Measurements from ENCODE around the gene PPP1R3F. TPM values are rescaled to one million over a fixed set of nuclear protein-coding genes. Genes with fewer than 3 reads are reported as not detected.
"Not testable (repeated sequence)": the region's sequence is repeated elsewhere in the genome, so short reads cannot be mapped to it uniquely, and the experiment has no call there.

The PPP1R3F gene
- total RNA-seq, 1 donor from 2014 or later, result 6.3 TPM

DNA sequence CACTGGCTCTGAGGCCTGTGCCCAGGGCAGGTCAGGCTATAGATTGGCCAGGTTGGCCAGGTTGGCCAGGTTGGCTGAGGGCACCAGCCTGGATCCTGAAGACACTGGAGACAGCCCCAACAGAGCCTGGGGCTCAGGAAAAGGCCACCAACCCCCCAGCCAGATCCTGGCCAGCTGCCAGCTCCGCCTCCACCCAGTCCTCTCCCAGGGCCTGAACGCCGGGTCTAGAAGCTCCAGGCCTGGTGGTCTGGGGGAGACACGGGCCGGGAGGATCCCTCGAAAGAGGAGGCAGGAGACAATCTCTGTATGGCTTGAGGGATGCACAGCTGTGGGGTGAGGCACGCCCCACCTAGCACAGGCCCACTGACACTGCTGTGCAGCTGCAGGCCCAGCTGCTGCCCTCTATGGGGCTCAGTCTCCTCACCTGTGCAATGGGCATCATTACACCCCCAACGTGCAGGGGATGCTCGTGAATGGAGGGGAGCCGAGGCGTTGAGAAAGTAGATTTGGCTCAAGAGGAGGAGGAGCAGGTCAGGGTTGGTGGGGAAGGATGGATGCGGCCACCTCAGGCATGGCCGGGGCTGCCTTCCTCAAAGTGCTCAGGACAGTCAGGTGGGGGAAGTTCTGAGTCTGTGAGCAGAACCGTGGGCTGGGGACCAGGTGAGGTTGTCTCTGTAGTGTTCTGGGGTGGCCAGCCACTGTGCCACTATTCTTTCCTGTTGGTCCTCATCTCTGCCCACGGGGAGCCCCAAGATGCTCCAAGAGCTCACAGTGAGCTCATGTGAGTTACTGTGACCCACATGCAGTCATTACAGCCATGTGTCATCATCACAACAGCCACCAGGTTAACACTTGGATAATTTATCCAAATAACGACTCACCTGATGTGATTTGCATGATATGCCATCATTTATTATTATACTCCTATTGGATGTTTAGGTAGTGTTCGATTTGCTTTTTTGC lies 23.1 kb downstream of the PPP1R3F start:
- Mint-ChIP-seq H3K36me3 (ENCODE audit: low read depth) (peaks cover 2% of the 10 kb centered on the region), H3K27me3 (peaks cover 3% of the 10 kb centered on the region), H3K27ac (no peak overlapping the region), H3K4me3 (no peak overlapping the region), H3K4me1 (peaks cover 10% of the 10 kb centered on the region), H3K9me3 (no peaks in the 10 kb centered on the region)
- intact Hi-C loops (cut with micrococcal nuclease), result no loop called here
- no peak for DNase-seq

DNA sequence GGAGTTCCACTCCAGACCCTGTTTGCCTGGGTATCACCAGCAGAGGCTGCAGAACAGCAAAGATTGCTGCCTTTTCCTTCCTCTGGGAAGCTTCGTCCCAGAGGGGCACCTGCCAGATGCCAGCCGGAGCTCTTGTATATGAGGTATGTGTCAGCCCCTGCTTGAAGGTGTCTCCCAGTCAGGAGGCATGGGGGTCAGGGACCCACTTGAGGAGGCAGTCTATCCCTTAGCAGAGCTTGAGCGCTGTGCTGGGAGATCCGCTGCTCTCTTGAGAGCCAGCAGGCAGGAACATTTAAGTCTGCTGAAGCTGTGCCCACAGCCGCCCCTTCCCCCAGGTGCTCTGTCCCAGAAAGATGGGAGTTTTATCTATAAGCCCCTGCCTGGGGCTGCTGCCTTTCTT lies 29.7 kb downstream of the PPP1R3F start:
- H3K27me3 Mint-ChIP-seq; intact Hi-C loops (cut with micrococcal nuclease); H3K36me3 Mint-ChIP-seq (ENCODE audit: low read depth); H3K4me1 Mint-ChIP-seq; H3K9me3 Mint-ChIP-seq; H3K4me3 Mint-ChIP-seq; H3K27ac Mint-ChIP-seq; DNase-seq: not testable (repeated sequence)

DNA sequence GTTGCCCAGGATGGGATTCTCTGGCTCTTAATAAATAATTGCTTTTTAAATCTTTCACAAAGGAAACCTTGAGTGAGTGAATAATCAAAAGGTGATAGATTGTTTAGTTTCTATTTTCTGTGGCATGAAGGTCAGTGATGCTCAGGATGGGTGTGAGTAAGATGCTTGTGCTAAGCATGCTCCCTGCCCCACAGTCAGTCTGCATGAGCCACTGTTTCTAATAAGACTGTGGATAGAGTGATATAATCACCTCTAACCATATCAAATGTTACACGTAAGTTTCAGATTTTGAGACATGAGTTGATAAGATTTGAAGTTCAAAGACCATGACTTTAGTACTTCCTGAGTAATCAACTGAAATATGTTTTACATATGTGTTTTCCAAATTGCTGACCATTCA lies 31.1 kb downstream of the PPP1R3F start:
- H3K27ac Mint-ChIP-seq, result no peak overlapping the region
- no peaks in the 10 kb centered on the region for H3K9me3 Mint-ChIP-seq
- no peak overlapping the region for H3K4me3 Mint-ChIP-seq
- DNase-seq, result no peak
- intact Hi-C loops (cut with micrococcal nuclease), result no loop called here
- H3K27me3 Mint-ChIP-seq, result peaks cover 6% of the 10 kb centered on the region
- no peaks in the 10 kb centered on the region for H3K36me3 Mint-ChIP-seq (ENCODE audit: low read depth)
- H3K4me1 Mint-ChIP-seq, result no peaks in the 10 kb centered on the region

DNA sequence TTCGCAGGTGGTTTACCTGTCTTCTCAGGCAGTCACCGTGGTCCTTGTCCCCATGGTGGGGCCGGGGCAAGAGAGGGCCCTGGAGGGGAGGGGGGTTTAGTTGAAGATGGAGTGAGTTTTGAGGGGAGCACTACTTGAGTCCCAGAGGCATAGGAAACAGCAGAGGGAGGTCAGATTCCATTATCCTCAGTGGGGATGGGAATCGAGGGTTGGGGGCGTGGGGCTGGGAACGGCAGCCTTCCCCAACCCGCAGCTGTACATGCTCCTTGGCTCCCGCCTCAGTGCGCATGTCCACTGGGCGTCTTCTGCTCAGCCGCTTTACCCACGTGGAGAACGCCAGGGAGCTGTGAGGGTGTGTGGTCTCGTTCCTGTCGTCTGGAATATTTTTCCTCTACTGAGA lies 33.8 kb downstream of the PPP1R3F start, which contains the start of gene GAGE10:
TSS of gene GAGE10 (plus strand) at position 301 of the 400 bp plus-strand sequence. CDS start 1,214 bp downstream, outside the sequence.
- H3K9me3 Mint-ChIP-seq, result no peaks in the 10 kb centered on the region
- H3K36me3 Mint-ChIP-seq (ENCODE audit: low read depth), result no peaks in the 10 kb centered on the region
- H3K27me3 Mint-ChIP-seq, result peaks cover 7% of the 10 kb centered on the region
- H3K4me1 Mint-ChIP-seq, result no peaks in the 10 kb centered on the region
- no peak for DNase-seq
- no peak within 1 kb of the TSS for H3K27ac Mint-ChIP-seq
- no peak within 1 kb of the TSS for H3K4me3 Mint-ChIP-seq
- intact Hi-C loops (cut with micrococcal nuclease), result no loop called here

DNA sequence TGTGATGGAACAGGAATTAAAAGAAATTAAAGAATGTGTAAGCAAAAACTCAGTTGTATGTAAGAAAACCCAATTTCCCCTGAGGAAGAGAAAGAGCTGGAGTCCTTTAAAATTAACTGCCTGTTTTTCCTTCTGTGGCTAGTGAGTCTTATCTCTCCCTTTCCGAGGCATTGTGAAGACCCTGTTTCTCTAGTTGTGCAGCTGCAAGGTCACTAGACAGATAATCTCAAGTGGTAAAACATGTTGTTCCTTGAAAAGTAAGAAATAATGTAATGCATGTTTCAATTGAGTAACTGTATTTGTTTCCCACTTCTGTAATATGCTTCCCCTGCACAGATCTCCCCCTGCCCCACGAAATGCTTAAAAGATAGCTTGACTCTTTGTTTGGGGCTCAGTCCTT lies 38.2 kb downstream of the PPP1R3F start:
- intact Hi-C loops (cut with micrococcal nuclease), result loop anchor here (5.0 kb wide), 1 partner anchor 35 kb away; no protein-coding TSS in a partner anchor

DNA sequence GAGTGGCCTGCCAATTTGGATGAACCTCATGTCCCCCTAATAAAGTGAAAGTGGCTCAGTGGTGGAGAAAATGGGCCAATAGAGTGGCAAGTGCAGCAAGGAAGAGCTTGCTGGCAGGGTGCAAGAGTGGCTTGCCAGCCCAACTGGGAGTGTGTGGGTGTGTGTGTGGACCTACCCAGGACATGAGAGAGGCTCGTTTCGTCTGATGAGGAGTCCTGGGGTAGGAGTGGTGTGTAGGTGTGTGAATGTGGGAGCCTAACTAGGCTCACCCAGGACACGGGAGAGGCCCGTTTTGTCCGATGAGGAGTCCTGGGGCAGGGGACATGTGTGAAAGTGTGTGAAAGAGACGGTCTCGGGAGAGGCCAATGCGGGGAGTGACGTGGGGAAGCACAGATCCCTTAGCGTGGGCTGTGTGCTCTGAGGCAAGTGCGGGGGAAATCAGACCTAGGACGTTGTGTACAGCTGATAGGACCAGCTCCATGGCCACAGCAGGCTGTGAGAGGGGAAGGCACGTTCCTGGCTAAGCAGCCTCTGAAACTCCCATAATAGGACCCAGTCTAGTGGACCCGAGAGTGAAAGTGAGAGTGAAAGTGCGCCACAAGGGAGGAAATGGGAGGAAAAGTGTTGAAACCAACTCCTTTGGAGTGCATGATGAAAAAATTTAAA lies 39.1 kb downstream of the PPP1R3F start:
- H3K27ac Mint-ChIP-seq, result peak overlapping the region; percentile 74
- peak; percentile 79 for DNase-seq
- no peaks in the 10 kb centered on the region for H3K36me3 Mint-ChIP-seq (ENCODE audit: low read depth)
- intact Hi-C loops (cut with micrococcal nuclease), result loop anchor here (5.0 kb wide), 1 partner anchor 36 kb away; no protein-coding TSS in a partner anchor
- H3K4me3 Mint-ChIP-seq, result peak overlapping the region; percentile 85
- H3K4me1 Mint-ChIP-seq, result peaks cover 16% of the 10 kb centered on the region
- no peaks in the 10 kb centered on the region for H3K9me3 Mint-ChIP-seq
- peaks cover 5% of the 10 kb centered on the region for H3K27me3 Mint-ChIP-seq

More for the DNA sequence above, 38.2 kb downstream of the PPP1R3F start:
- peaks cover 16% of the 10 kb centered on the region for H3K4me1 Mint-ChIP-seq
- H3K27me3 Mint-ChIP-seq; H3K36me3 Mint-ChIP-seq (ENCODE audit: low read depth); H3K27ac Mint-ChIP-seq; H3K9me3 Mint-ChIP-seq; DNase-seq; H3K4me3 Mint-ChIP-seq: not testable (repeated sequence)

DNA sequence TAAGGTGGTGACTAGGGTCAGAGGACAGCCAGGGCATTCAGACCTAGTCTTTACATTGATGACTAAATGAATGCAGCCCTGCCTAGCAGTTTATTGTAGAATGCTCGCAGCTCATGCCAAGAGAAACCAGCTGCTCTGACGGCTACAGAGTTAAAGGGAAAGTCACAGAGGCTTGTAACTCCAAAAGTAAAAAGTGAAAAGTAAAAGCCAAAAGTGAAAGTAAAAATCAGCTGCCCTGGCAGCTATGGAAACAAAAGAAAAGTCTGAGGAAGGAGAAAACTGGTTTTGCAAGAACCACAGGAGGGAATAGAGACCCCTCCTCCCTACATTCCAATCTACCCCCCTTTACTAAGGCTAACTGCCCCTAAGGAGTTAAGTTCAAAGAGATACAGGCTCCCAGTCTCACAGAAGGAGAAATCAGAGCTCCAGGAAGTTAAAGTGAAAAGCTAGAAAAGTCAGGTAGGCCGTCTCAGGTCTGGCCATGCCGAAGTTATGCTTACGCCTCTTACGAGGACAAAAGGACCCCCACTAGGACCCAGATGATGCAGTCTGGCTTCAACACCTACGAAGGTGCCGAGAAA lies 39.9 kb downstream of the PPP1R3F start:
- DNase-seq, result peak; percentile 64
- peaks cover 16% of the 10 kb centered on the region for H3K4me1 Mint-ChIP-seq
- intact Hi-C loops (cut with micrococcal nuclease), result loop anchor here (5.0 kb wide), 1 partner anchor 37 kb away; no protein-coding TSS in a partner anchor
- peak overlapping the region; percentile 74 for H3K27ac Mint-ChIP-seq
- H3K9me3 Mint-ChIP-seq, result no peaks in the 10 kb centered on the region
- peaks cover 5% of the 10 kb centered on the region for H3K27me3 Mint-ChIP-seq
- no peaks in the 10 kb centered on the region for H3K36me3 Mint-ChIP-seq (ENCODE audit: low read depth)
- peak overlapping the region; percentile 85 for H3K4me3 Mint-ChIP-seq

DNA sequence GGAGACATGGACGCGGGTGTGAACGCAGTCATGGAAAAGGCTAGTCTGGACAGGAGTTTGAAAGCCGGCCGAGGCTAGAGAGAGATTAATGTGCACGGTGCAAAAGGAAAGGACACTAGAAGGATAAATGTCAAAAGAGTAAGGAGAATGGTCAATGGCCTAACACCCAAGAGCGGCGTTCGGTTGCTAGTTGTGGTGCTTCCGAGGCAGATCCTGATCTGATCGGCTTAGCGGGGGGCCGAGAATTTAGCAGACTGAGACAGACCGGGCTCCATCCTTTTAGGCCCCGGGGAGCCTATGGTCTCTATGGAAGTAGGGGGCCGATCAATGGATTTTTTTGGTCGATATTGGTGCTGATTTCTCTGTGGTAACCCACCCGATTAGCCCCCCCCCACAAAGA lies 40.8 kb downstream of the PPP1R3F start:
- intact Hi-C loops (cut with micrococcal nuclease), result no loop called here
- no peak for DNase-seq
- Mint-ChIP-seq H3K27ac (no peak overlapping the region), H3K4me1 (peaks cover 16% of the 10 kb centered on the region), H3K36me3 (ENCODE audit: low read depth) (no peaks in the 10 kb centered on the region), H3K4me3 (no peak overlapping the region), H3K9me3 (no peaks in the 10 kb centered on the region), H3K27me3 (peaks cover 5% of the 10 kb centered on the region)

DNA sequence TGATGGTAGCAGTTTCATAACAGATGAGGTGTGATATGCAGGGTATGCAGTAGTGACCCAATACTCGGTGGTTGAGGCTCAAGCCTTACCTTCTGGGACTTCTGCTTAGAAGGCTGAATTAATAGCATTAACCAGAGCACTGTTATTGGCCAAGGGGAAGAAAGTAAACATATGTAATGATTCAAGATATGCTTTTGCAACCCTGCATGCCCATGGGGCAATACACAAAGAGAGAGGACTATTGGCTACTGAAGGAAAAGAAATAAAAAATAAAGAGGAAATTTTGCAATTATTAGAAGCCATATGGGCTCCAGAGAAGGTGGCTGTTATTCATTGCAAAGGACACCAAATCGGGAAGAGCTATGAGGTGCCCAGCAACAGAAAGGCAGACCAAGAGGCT lies 42.6 kb downstream of the PPP1R3F start:
- H3K36me3 Mint-ChIP-seq (ENCODE audit: low read depth), result no peaks in the 10 kb centered on the region
- no peak for DNase-seq
- H3K27me3 Mint-ChIP-seq, result peaks cover 3% of the 10 kb centered on the region
- peaks cover 16% of the 10 kb centered on the region for H3K4me1 Mint-ChIP-seq
- H3K4me3 Mint-ChIP-seq, result no peak overlapping the region
- H3K9me3 Mint-ChIP-seq, result no peaks in the 10 kb centered on the region
- H3K27ac Mint-ChIP-seq, result no peak overlapping the region
- intact Hi-C loops (cut with micrococcal nuclease), result no loop called here

DNA sequence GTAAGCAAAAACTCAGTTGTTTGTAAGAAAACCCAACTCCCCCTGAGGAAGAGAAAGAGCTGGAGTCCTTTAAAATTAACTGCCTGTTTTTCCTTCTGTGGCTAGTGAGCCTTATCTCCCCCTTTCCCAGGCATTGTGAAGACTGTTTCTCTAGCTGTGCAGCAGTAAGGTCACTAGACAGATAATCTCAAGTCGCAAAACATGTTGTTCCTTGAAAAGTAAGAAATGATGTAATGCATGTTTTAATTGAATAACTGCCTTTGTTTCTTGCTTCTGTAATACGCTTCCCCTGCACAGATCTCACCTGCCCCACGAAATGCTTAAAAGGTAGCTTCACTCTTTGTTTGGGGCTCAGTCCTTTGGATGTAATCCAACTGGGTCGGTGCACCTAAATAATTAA lies 46.5 kb downstream of the PPP1R3F start:
- no peaks in the 10 kb centered on the region for H3K9me3 Mint-ChIP-seq
- H3K27ac Mint-ChIP-seq, result no peak overlapping the region
- H3K4me1 Mint-ChIP-seq, result no peaks in the 10 kb centered on the region
- no peaks in the 10 kb centered on the region for H3K27me3 Mint-ChIP-seq
- no peak for DNase-seq
- intact Hi-C loops (cut with micrococcal nuclease), result no loop called here
- H3K4me3 Mint-ChIP-seq, result no peak overlapping the region
- H3K36me3 Mint-ChIP-seq (ENCODE audit: low read depth), result no peaks in the 10 kb centered on the region

DNA sequence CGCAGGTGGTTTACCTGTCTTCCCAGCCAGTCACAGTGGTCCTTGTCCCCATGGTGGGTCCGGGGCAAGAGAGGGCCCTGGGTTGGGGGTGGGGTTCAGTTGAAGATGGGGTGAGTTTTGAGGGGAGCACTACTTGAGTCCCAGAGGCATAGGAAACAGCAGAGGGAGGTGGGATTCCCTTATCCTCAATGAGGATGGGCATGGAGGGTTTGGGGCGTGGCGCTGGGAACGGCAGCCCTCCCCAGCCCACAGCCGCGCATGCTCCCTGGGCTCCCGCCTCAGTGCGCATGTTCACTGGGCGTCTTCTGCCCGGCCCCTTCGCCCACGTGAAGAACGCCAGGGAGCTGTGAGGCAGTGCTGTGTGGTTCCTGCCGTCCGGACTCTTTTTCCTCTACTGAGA lies 52.1 kb downstream of the PPP1R3F start, which contains the start of gene GAGE12J:
TSS of gene GAGE12J (plus strand) at position 301 of the 400 bp plus-strand sequence. CDS start 1,157 bp downstream, outside the sequence.
- H3K4me3 Mint-ChIP-seq; H3K4me1 Mint-ChIP-seq; H3K36me3 Mint-ChIP-seq (ENCODE audit: low read depth); H3K27me3 Mint-ChIP-seq; intact Hi-C loops (cut with micrococcal nuclease); H3K27ac Mint-ChIP-seq; H3K9me3 Mint-ChIP-seq; DNase-seq: not testable (repeated sequence)

DNA sequence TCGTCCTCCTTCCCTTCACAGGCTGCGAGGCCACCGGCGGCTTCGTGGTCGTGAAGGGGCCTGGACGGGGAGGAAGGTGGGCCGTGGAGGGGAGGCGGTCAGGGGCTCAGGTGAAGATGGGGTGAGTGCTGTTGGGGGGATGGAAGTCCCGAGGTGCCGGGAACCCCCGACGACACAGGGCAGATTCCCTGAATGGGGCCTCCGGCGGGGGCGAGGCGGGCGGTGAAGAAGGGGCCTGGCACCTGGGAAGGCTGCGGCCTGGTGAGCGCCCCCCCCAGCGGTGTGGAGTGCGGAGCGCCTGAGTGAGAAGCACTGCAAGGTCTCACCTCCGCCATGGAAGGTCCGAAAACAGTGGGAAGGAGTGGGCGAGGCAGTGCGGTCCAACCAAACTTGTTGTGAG lies 52.7 kb downstream of the PPP1R3F start:
- H3K4me1 Mint-ChIP-seq; H3K27me3 Mint-ChIP-seq; H3K4me3 Mint-ChIP-seq; H3K36me3 Mint-ChIP-seq (ENCODE audit: low read depth); intact Hi-C loops (cut with micrococcal nuclease); H3K9me3 Mint-ChIP-seq; H3K27ac Mint-ChIP-seq: not testable (repeated sequence)
- DNase-seq, result peak; percentile 9

DNA sequence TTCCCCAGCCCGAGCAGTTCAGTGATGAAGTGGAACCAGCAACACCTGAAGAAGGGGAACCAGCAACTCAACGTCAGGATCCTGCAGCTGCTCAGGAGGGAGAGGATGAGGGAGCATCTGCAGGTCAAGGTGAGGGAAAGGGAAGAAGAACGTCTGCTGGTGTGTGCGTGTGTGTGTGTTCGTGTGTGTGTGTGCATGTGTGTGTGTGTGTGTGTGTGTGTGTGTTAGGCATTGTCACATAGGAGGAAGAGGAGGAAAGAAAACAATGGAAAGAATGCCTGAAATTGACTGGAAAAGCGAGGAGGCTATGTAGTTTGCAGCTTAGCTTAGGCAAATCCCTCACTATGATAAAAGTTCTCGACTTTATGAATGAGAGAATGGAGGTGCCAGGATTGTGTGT lies 54.1 kb downstream of the PPP1R3F start:
- H3K27me3 Mint-ChIP-seq; H3K4me3 Mint-ChIP-seq; H3K36me3 Mint-ChIP-seq (ENCODE audit: low read depth); H3K4me1 Mint-ChIP-seq; H3K9me3 Mint-ChIP-seq; intact Hi-C loops (cut with micrococcal nuclease); H3K27ac Mint-ChIP-seq: not testable (repeated sequence)
- peak; percentile 54 for DNase-seq

DNA sequence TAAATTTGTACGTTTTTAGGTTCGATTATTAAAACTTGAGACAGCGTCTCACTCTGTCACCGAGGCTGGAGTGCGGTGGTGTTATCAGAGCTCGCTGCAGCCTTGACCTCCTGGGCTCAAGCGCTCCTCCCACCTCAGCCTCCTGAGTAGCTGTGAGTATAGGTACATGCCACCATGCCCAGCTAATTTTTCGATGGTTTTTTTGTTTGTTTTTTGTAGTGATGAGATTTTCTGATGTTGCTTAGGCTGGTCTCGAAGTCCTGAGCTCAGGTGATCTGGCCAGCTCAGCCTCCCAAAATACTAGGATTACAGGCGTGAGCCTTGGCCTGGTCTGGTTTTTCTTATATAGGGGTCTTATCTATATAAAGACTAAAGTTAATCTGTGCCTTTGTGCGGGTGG lies 60.8 kb downstream of the PPP1R3F start:
- H3K4me1 Mint-ChIP-seq; H3K36me3 Mint-ChIP-seq (ENCODE audit: low read depth); H3K4me3 Mint-ChIP-seq; H3K27me3 Mint-ChIP-seq; H3K9me3 Mint-ChIP-seq; intact Hi-C loops (cut with micrococcal nuclease); H3K27ac Mint-ChIP-seq: not testable (repeated sequence)
- peak; percentile 15 for DNase-seq
